Adrenal gland (tissue), 5 donors: Measurements from ENCODE around the gene UGDH.

Experiments
- POLR2A ChIP-seq, 2 donors: fragments of 450-650 bp; IDR thresholded peaks; one replicate each; pipeline ENCODE4 v1.6.1; 2017; ENCODE audit warnings: antibody characterized with exemption in 2 of 2, mild to moderate bottlenecking in 2 of 2, moderate library complexity in 1 of 2
- TF ChIP-seq, protein P1 (sequence below), 6 experiments: fragments of 450-650 bp in 4 of 6; fragments of 200-600 bp in 2 of 6; sonication (generic) in 1 of 6; IDR thresholded peaks; 1 replicate in 5 of 6; 2 replicates in 1 of 6; pipeline versions ENCODE4 v1.5.1 to v1.8.0; 2016 to 2021; ENCODE audit warnings: antibody characterized with exemption in 6 of 6, mild to moderate bottlenecking in 2 of 6, moderate library complexity in 1 of 6
- donor health status: DM: no; HTN: no; CAD: no.

DNA sequence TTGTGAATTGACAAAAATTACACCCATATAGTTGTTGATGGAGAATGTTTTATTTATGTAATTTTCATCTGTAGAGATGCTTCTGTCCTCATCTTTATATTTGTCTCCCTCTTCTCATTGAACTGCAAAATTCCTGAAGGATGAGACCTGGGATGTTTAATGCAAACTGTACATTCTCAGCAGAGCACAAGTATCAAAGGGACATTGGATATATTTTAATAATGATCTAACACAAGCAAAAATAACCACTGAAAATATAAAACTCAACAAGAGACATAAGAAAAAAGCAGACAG, 28.6 kb downstream of the UGDH start:
- TF ChIP-seq, protein P1, sequence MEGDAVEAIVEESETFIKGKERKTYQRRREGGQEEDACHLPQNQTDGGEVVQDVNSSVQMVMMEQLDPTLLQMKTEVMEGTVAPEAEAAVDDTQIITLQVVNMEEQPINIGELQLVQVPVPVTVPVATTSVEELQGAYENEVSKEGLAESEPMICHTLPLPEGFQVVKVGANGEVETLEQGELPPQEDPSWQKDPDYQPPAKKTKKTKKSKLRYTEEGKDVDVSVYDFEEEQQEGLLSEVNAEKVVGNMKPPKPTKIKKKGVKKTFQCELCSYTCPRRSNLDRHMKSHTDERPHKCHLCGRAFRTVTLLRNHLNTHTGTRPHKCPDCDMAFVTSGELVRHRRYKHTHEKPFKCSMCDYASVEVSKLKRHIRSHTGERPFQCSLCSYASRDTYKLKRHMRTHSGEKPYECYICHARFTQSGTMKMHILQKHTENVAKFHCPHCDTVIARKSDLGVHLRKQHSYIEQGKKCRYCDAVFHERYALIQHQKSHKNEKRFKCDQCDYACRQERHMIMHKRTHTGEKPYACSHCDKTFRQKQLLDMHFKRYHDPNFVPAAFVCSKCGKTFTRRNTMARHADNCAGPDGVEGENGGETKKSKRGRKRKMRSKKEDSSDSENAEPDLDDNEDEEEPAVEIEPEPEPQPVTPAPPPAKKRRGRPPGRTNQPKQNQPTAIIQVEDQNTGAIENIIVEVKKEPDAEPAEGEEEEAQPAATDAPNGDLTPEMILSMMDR (IDR thresholded peaks at IDR 0.05): no peak
- no peak for TF ChIP-seq POLR2A (IDR thresholded peaks at IDR 0.05)
